ENCODE results near the gene PAXX. TPM values are rescaled to one million over a fixed set of nuclear protein-coding genes. Genes with fewer than 3 reads are reported as not detected.

PAXX gene
- total RNA-seq, 2 donors from 2014 or later = 49.9 to 57.3 TPM

DNA sequence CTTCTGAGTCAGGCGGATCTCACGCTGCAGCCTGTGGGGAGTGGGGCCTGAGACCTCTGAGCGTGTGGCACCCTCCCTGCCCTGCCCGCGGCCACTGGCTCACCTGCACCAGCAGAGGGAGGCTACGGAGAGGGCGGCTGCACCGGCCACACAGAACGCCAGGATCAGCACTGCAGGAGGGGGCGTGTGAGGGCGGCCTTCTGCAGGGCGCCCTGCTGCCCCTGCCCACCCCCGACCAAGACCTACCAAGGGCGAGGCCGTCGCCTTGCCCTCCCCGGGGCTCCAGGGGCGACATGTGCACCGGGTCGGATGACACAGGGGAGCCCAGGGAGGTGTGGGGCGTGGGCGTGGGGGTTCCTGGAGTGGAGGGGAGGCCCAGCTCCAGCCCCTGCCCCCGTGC is 48.3 kb downstream of the PAXX start:
- TF ChIP-seq, protein P1, sequence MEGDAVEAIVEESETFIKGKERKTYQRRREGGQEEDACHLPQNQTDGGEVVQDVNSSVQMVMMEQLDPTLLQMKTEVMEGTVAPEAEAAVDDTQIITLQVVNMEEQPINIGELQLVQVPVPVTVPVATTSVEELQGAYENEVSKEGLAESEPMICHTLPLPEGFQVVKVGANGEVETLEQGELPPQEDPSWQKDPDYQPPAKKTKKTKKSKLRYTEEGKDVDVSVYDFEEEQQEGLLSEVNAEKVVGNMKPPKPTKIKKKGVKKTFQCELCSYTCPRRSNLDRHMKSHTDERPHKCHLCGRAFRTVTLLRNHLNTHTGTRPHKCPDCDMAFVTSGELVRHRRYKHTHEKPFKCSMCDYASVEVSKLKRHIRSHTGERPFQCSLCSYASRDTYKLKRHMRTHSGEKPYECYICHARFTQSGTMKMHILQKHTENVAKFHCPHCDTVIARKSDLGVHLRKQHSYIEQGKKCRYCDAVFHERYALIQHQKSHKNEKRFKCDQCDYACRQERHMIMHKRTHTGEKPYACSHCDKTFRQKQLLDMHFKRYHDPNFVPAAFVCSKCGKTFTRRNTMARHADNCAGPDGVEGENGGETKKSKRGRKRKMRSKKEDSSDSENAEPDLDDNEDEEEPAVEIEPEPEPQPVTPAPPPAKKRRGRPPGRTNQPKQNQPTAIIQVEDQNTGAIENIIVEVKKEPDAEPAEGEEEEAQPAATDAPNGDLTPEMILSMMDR (IDR thresholded peaks at IDR 0.05) = no peak
- Histone ChIP-seq H3K4me1 (ENCODE audit: control insufficient read depth in 1 of 2, low read depth in 2 of 2) (peaks cover 12 to 20% of the 10 kb centered on the region in 2 donors), H3K9me3 (no peaks in the 10 kb centered on the region), H3K27me3 (replicated peaks; ENCODE audit: insufficient read depth) (no peaks in the 10 kb centered on the region), H3K27ac (no peak overlapping the region), H3K4me3 (no peak overlapping the region), H3K36me3 (peaks cover 10% of the 10 kb centered on the region)
- DNase-seq (ENCODE audit: low spot score) (no peak), ATAC-seq (ENCODE audit: insufficient number of reproducible peaks, low FRiP score, low read depth) (no peak)

DNA sequence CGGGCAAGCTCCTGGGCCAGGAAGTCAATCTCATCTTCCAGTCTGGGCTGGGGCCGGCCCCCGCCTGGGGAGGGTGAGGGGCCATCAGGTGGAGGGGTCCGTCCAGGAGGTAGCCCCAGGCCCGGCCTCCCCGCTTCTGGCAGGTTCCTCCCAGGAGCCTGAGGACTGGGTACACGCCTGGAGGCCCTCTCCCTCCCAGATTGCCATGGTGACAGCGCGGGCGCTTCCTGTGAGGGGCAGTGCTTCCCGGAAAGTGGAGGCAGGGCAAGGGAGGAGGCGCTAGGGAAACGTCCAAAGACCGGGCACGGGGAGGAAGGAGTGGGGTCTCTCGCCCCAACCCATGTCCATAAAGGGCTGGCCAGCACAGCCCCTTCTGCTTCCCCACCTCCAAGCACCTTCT is 48.9 kb downstream of the PAXX start:
- Histone ChIP-seq H3K4me3 (no peak overlapping the region), H3K27ac (no peak overlapping the region), H3K9me3 (no peaks in the 10 kb centered on the region), H3K4me1 (ENCODE audit: control insufficient read depth in 1 of 2, low read depth in 2 of 2) (peaks cover 14 to 23% of the 10 kb centered on the region in 2 donors), H3K27me3 (replicated peaks; ENCODE audit: insufficient read depth) (no peaks in the 10 kb centered on the region), H3K36me3 (peaks cover 10% of the 10 kb centered on the region)
- TF ChIP-seq, protein P1 (IDR thresholded peaks at IDR 0.05) = no peak
- ATAC-seq (ENCODE audit: insufficient number of reproducible peaks, low FRiP score, low read depth) = no peak
- no peak for DNase-seq (ENCODE audit: low spot score)

DNA sequence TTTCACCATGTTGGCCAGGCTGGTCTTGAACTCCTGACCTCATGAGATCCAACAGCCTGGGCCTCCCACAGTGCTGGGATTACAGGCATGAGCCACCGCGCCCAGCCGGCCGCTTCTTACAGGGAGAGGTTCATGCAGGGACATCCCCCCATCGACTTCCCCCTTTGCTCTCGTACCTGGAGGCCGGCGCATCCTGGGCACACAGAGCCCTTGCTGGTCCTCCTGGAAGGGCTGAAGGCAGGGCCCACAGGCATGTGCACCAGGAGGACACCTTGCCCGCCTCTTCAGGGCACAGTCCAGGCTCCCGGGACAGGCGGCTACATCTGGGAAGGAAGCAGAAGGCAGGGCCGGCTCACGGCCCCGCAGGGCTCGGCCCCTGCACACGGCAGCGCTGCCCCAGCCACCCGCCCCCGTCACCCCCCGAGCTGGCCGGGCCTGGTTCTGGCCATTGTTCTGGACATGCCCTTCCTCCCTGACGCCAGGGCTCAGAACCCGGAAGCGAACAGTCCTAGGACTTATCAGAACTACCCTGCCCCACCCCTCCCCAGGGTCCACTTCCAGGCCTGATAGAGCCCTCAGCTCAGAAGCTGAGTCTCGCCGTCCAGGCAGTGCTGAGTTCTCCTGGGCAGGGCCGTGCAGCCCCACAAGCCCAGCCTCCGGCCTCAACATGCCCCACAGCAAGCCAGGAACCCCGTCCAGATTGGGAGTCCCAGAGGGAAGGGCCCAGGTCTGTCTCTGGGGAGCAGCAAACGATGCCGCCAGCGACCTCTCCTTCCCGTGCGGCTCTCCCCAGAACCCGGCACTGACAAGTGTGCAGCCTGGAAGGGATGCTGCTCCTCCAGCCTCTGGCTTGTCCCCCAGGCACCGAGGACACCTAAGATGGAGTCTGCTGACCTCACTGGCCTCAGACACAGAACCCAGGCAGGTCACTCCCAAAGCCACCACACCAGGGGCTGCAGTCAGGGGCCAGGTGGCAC is 50.8 kb downstream of the PAXX start:
- DNase-seq (ENCODE audit: low spot score) (no peak), ATAC-seq (ENCODE audit: insufficient number of reproducible peaks, low FRiP score, low read depth) (no peak)
- peaks cover 4% of the 10 kb centered on the region for H3K27me3 ChIP-seq (replicated peaks; ENCODE audit: insufficient read depth)
- TF ChIP-seq, protein P1 (IDR thresholded peaks at IDR 0.05) = no peak
- no peak overlapping the region for H3K27ac ChIP-seq
- no peaks in the 10 kb centered on the region for H3K9me3 ChIP-seq
- H3K36me3 ChIP-seq = peaks cover 10% of the 10 kb centered on the region
- peaks cover 15 to 27% of the 10 kb centered on the region in 2 donors for H3K4me1 ChIP-seq (ENCODE audit: control insufficient read depth in 1 of 2, low read depth in 2 of 2)
- no peak overlapping the region for H3K4me3 ChIP-seq

Other genes starting within 250 kb of the PAXX start
- 1 to 10 TPM; 3.1 to 9.4 TPM for gene LCN10, start 249.5 kb upstream of the PAXX start, total RNA-seq
- 10 to 100 TPM in 1 of 2 donors, 1 to 10 TPM in 1; 4.5 to 25.3 TPM for gene LCN6, start 243.9 kb upstream of the PAXX start, total RNA-seq
- gene LCN8, start 234.2 kb upstream of the PAXX start, total RNA-seq = not detected
- gene LCN15, start 227.9 kb upstream of the PAXX start, total RNA-seq = not detected
- gene TMEM141, start 201.1 kb upstream of the PAXX start, total RNA-seq = 10 to 100 TPM; 12.8 to 37.8 TPM
- gene CCDC183, start 196.1 kb upstream of the PAXX start, total RNA-seq = under 1 TPM; 0.68 to 0.71 TPM
- 10 to 100 TPM; 61.7 to 86.2 TPM for gene RABL6, start 184.5 kb upstream of the PAXX start, total RNA-seq
- gene AJM1, start 149.9 kb upstream of the PAXX start, total RNA-seq = 1 to 10 TPM; 7.3 to 9.2 TPM
- gene PHPT1, start 143.0 kb upstream of the PAXX start, total RNA-seq = 10 to 100 TPM; 37.5 to 92.1 TPM
- gene MAMDC4, start 140.1 kb upstream of the PAXX start, total RNA-seq = 1 to 10 TPM; 1.8 to 2.8 TPM
- 100 to 1,000 TPM; 200 to 240 TPM for gene EDF1, start 126.1 kb upstream of the PAXX start, total RNA-seq
- 10 to 100 TPM; 11.6 to 12.9 TPM for gene TRAF2, start 105.9 kb upstream of the PAXX start, total RNA-seq
- 100 to 1,000 TPM; 176 to 383 TPM for gene FBXW5, start 47.7 kb upstream of the PAXX start, total RNA-seq
- not detected for gene C8G, start 47.2 kb upstream of the PAXX start, total RNA-seq
- under 1 TPM in 1 of 2 donors, not detected in 1; 0.27 TPM for gene LCN12, start 40.1 kb upstream of the PAXX start, total RNA-seq
- gene PTGDS, start 14.9 kb upstream of the PAXX start, total RNA-seq = 10 to 100 TPM; 66.1 to 89.5 TPM
- not detected for gene LCNL1, start 9.4 kb upstream of the PAXX start, total RNA-seq
- 1 to 10 TPM; 1.4 to 8.7 TPM for gene CLIC3, start 4.1 kb downstream of the PAXX start, total RNA-seq
- 10 to 100 TPM; 37.2 to 60.5 TPM for gene ABCA2, start 35.8 kb downstream of the PAXX start, total RNA-seq
- gene FUT7, start 39.7 kb downstream of the PAXX start, total RNA-seq = not detected
- 10 to 100 TPM; 71.5 to 95.8 TPM for gene NPDC1, start 53.8 kb downstream of the PAXX start, total RNA-seq
- under 1 TPM; 0.92 to 0.95 TPM for gene ENTPD2, start 61.6 kb downstream of the PAXX start, total RNA-seq
- under 1 TPM; 0.41 to 0.92 TPM for gene SAPCD2, start 78.1 kb downstream of the PAXX start, total RNA-seq
- gene UAP1L1, start 85.1 kb downstream of the PAXX start, total RNA-seq = 10 to 100 TPM in 1 of 2 donors, 1 to 10 TPM in 1; 9.6 to 11.4 TPM
- 10 to 100 TPM; 32.9 to 52.9 TPM for gene MAN1B1, start 94.6 kb downstream of the PAXX start, total RNA-seq
- gene DPP7, start 122.3 kb downstream of the PAXX start, total RNA-seq = 100 to 1,000 TPM; 100 to 148 TPM
- not detected for gene GRIN1, start 146.7 kb downstream of the PAXX start, total RNA-seq
- gene LRRC26, start 177.6 kb downstream of the PAXX start, total RNA-seq = not detected
- gene TMEM210, start 179.6 kb downstream of the PAXX start, total RNA-seq = not detected
- 10 to 100 TPM; 25.2 to 43.0 TPM for gene ANAPC2, start 196.1 kb downstream of the PAXX start, total RNA-seq
- gene SSNA1, start 196.3 kb downstream of the PAXX start, total RNA-seq = 10 to 100 TPM; 40.6 to 67.1 TPM
- 1 to 10 TPM; 4.7 to 5.6 TPM for gene TPRN, start 208.3 kb downstream of the PAXX start, total RNA-seq
- gene TMEM203, start 213.2 kb downstream of the PAXX start, total RNA-seq = 10 to 100 TPM; 12.0 to 35.2 TPM
- 10 to 100 TPM; 13.3 to 17.7 TPM for gene NDOR1, start 213.3 kb downstream of the PAXX start, total RNA-seq
- gene RNF208, start 229.8 kb downstream of the PAXX start, total RNA-seq = 1 to 10 TPM in 1 of 2 donors, not detected in 1; 3.7 TPM
- not detected for gene CYSRT1, start 232.8 kb downstream of the PAXX start, total RNA-seq
- not detected for gene RNF224, start 235.1 kb downstream of the PAXX start, total RNA-seq
- gene SLC34A3, start 238.5 kb downstream of the PAXX start, total RNA-seq = under 1 TPM in 1 of 2 donors, not detected in 1; 0.54 TPM
- gene TUBB4B, start 248.9 kb downstream of the PAXX start, total RNA-seq = 100 to 1,000 TPM; 172 to 193 TPM